HL-60 (cell line): ENCODE data around the gene BTBD16.

Experiments
- DNase-seq, 2 experiments: peaks; one replicate each; pipeline ENCODE4 v3.0.0-alpha.2; 2010 to 2020; ENCODE audit warnings: low read depth in 1 of 2, low spot score in 1 of 2
- H3K27ac ChIP-seq: fragments of 250-450 bp; sonication (Bioruptor Pico); replicated peaks from 2 replicates; pipeline ENCODE4 v1.5.1; 2020; ENCODE audit warnings: mild to moderate bottlenecking, moderate library complexity
- H3K27me3 ChIP-seq: fragments of 250-450 bp; sonication (Bioruptor Pico); 2 replicates; pipeline ENCODE4 v1.5.1; 2021; ENCODE audit warnings: mild to moderate bottlenecking, moderate library complexity; ENCODE audit not compliant: insufficient read depth, poor library complexity, severe bottlenecking
- H3K4me3 ChIP-seq: replicated peaks from 2 replicates; pipeline ENCODE4 v1.5.1; 2011; ENCODE audit warnings: mild to moderate bottlenecking, control low read depth, low read length; ENCODE audit not compliant: insufficient read depth
- CTCF ChIP-seq: IDR thresholded peaks from one replicate; pipeline ENCODE4 v1.5.1; 2011; ENCODE audit warnings: low read length, control low read depth, inconsistent platforms; ENCODE audit not compliant: insufficient read depth
- GABPA ChIP-seq: IDR thresholded peaks from 2 replicates; pipeline ENCODE4 v1.6.1; 2012; ENCODE audit warnings: low read depth
- POLR2AphosphoS5 ChIP-seq: IDR thresholded peaks from 2 replicates; pipeline ENCODE4 v1.6.1; 2012; ENCODE audit warnings: low read depth
- SPI1 ChIP-seq: IDR thresholded peaks from 2 replicates; pipeline ENCODE4 v1.6.1; 2012; ENCODE audit warnings: low read depth, mild to moderate bottlenecking, borderline replicate concordance
- TF ChIP-seq, protein P1 (sequence below): IDR thresholded peaks from 2 replicates; pipeline ENCODE4 v1.6.1; 2012; ENCODE audit warnings: low read depth; ENCODE audit not compliant: insufficient replicate concordance

Gene BTBD16

GRCh38 chr10:122290833-122291532 is 19.9 kb downstream of the BTBD16 start:
- Histone ChIP-seq H3K4me3 (no peak overlapping the region), H3K27me3 (peaks cover 7% of the 10 kb centered on the region), H3K27ac (no peak overlapping the region)
- TF ChIP-seq GABPA (no peak), POLR2AphosphoS5 (no peak), SPI1 (no peak), CTCF (no peak)
- TF ChIP-seq, protein P1, sequence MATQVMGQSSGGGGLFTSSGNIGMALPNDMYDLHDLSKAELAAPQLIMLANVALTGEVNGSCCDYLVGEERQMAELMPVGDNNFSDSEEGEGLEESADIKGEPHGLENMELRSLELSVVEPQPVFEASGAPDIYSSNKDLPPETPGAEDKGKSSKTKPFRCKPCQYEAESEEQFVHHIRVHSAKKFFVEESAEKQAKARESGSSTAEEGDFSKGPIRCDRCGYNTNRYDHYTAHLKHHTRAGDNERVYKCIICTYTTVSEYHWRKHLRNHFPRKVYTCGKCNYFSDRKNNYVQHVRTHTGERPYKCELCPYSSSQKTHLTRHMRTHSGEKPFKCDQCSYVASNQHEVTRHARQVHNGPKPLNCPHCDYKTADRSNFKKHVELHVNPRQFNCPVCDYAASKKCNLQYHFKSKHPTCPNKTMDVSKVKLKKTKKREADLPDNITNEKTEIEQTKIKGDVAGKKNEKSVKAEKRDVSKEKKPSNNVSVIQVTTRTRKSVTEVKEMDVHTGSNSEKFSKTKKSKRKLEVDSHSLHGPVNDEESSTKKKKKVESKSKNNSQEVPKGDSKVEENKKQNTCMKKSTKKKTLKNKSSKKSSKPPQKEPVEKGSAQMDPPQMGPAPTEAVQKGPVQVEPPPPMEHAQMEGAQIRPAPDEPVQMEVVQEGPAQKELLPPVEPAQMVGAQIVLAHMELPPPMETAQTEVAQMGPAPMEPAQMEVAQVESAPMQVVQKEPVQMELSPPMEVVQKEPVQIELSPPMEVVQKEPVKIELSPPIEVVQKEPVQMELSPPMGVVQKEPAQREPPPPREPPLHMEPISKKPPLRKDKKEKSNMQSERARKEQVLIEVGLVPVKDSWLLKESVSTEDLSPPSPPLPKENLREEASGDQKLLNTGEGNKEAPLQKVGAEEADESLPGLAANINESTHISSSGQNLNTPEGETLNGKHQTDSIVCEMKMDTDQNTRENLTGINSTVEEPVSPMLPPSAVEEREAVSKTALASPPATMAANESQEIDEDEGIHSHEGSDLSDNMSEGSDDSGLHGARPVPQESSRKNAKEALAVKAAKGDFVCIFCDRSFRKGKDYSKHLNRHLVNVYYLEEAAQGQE, result no peak
- no peak for DNase-seq

GRCh38 chr10:122291739-122292138 is 20.6 kb downstream of the BTBD16 start:
- TF ChIP-seq, protein P1, result no peak
- no peak overlapping the region for H3K4me3 ChIP-seq

DNA sequence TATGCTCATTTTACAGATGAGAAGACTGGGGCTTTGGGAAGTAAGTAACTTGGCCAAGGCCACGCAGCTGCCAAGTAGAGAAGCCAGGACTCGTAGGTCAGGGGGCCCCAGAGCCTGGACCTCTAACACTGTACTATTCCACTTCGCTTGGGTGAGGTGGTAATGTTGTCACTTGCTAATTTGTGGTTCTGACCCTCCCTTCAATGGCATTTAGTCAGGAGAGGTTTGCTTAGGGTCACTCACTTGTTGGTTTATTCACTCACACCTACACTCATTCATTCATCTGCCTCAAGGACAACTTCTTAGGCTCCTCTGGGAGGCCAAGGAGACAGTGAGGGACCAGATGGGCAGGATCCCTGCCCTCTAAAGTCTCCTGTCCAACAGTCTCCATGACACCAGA is 21.3 kb downstream of the BTBD16 start:
- TF ChIP-seq CTCF (no peak), POLR2AphosphoS5 (no peak), GABPA (no peak), SPI1 (no peak)
- TF ChIP-seq, protein P1, result no peak
- Histone ChIP-seq H3K27me3 (peaks cover 7% of the 10 kb centered on the region), H3K27ac (no peak overlapping the region), H3K4me3 (no peak overlapping the region)
- no peak for DNase-seq

More at GRCh38 chr10:122291739-122292138, 20.6 kb downstream of the BTBD16 start:
- Histone ChIP-seq H3K27ac (no peak overlapping the region), H3K27me3 (peaks cover 7% of the 10 kb centered on the region)
- DNase-seq, result no peak
